Activated CD8-positive, alpha-beta memory T cell treated with anti-CD3 and anti-CD28 coated beads, Interleukin-2, amount 50 U/mL, for 1 hour (primary cell): ENCODE measurements around the gene TRAF5.
"Not testable (repeated sequence)": the region's sequence is repeated elsewhere in the genome, so short reads cannot be mapped to it uniquely, and the experiment has no call there.

Experiments used
- DNase-seq: peaks from one replicate; pipeline ENCODE4 v3.0.0-alpha.2; 2020; ENCODE audit errors: extremely low read depth

The TRAF5 gene

DNA sequence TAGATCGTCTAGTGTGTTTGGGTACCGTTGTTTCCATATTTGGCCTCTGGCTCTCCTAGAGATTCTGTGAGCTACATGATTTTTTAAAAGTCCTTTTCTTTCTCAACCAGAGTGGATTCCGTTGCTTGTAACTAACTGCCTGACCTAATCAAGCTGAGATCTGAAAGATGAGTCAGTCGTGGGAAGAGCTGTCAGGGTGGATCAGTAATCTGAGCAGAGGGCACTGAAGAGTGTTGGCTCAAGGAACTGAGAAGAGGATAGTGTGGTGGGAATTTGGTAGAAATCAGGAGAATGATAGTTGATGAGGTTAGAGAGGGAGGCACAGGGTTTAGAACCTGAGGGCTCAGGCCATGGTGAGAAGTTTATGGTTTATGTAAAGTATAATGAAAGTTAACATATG lies 52.2 kb downstream of the TRAF5 start:
- DNase-seq = no peak

DNA sequence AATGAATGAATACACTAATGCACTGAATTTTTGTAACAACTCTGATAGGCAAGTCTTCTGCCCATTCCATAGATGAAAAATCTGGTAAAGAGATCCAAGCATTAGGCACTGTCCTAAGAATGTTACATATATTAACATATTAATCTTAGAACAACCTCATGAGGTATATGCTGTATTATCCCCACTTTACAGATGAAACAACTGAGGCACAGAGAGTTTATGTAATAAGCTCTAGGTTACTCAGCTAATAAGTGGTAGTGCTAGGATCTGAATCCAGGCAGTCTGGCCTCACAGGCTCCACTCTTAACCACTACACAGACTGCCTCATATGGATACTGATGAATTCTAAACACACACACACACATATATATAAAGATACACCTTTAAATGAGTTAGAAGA lies 52.8 kb downstream of the TRAF5 start:
- no peak for DNase-seq

DNA sequence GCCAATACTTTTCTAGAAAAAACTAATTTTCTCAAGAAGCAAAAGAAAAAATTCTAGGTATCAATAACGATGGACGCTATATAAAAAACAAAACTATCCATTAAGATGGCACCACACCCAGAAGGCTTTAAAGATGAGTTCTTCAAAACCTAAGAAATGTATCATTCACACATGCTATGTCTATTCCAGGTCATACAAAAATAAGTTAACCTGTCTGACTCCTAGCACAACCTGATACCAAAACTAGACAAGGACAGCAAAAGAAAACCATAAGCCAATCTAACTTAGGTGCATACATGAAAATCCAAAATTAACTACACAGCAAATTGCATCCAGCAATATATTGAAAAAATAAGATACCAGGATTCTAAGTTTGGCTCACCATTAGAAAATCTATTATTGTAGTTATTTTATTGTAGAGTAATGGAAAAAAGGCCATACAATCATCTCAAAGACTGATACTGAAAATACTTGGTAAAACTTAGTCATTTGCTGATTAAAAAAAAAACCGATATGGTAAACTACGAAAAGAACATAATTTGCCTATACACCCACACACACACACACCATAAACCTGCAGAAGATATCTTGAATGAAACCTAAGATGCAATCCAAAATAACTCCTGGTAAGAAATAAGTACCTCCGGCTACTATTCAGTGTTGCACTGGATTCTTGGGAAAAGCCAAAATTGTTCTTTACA lies 55.0 kb downstream of the TRAF5 start:
- no peak for DNase-seq

DNA sequence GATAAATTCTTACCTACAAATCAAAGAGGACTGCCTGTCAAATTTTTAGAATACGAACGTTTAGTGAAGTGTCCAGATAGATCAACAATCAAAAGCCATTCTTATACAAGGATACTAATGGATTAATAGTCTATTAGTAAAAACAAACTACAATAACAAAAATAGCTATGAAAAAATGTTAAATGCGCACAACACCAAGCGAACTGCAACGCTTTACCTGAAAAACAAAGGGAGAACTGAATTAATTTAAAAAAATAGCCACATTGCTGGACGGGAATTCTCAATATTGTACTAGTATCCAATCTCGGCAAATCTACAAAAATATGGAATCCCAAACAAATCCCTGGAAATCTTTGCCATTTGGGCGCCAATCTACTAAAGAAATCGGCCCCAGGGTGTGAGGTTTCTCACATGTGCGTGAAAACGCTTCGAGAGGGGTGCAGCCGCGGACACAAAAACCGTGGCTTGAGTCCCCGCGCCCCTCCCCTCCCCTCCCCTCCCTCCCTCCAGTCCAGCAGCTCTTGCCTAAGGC lies 55.6 kb downstream of the TRAF5 start:
- DNase-seq = no peak

DNA sequence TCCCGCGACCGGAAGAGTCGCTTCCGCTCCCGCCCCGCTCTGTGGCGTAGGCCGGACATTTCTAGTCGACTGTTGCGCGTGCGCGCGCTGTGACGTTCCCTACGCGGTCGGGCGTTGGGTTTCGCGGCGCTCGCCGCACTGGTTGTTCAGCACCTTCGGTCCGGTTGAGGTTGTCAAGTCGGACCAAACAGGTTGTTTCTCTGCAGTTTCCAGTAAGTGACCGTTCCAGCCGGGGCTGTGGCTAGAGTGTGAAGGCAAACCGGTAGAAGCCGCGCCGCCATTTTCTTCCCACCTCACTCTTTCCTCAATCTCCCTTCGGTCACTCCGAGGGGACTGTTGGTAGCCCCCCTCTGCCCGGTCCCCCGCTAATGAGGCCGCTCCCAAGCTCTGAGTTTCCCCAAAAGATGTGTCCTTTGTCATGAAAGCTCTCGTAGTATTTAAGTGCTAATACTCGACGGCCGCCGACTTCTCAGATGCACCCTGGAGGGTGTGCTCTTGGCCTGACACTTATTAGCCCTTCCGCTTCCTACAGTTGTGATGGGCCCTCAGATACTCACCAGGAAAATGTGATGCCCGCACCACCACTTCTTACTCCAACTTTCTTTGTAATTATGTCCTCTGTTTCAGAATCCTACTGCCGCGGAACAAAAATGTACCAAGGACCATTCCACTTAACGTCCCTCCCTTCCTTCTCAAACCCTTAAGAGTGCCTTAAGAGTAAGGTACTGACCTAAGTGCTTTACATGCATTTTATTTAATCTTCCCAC lies 56.3 kb downstream of the TRAF5 start:
- DNase-seq = peak; percentile 12

DNA sequence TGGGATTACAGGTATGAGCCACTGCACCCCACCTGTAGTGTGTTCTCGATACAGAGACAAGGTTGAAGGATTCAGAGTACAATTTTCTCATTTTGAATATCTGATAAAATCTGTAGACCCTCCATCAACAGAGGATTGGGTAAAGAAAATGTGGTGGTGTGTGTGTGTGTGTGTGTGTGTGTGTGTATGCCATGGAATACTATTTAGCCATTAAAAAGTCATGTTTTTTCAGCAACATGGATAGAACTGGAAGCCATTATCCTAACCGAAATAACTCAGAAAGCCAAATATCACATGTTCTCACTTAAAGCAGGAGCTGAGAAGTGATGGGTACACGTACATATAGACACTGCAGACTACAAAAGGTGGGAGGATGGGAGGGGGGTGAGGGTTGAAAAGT lies 57.9 kb downstream of the TRAF5 start:
- DNase-seq = no peak

DNA sequence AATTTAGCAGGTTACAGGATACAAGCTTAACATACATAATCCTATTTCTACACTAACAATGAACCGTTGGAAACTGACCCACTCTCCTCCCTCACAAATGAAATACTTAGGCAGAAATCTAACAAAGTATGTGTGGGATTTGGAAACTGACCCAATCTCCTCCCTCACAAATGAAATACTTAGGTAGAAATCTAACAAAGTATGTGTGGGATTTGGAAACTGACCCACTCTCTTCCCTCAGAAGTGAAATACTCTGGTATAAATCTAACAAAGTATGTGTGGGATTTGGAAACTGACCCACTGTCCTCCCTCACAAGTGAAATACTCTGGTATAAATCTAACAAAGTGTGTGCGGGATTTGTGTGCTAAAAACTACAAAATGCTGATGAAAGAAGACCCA lies 60.3 kb downstream of the TRAF5 start:
- no peak for DNase-seq

DNA sequence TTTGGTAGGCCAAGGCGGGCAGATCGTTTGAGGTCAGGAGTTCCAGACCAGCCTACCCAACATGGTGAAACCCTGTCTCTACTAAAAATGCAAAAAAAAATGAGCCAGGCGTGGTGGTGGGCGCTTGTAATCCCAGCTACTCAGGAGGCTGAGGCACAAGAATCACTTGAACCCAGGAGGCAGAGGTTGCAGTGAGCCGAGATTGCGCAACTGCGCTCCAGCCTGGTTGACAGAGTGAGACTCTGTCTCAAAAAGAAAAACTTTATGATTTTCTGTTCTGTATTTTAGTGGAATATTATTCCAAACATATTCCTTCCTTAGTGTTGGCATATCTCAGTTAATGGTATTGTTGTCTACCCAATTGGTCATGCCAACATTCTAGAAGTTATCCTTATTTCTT lies 64.2 kb downstream of the TRAF5 start:
- DNase-seq = not testable (repeated sequence)

DNA sequence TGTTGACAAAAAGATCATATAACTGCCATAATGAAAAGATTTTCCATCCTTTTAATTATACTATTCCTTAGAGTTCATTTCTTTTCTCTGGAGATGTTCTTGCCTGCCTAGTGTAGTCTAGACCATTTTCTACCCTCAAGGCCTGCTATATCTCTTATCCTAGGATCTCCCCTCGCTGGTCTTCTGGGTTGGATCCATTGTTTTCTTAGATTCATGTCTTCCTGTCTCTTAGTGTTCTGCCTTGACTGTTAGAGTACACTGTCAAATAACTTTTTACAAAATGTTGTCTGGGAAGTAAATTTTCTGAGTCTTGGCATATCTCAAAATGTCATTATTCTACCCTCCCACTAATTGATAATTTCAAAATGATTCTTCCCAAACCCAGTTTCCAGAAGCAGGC lies 66.6 kb downstream of the TRAF5 start:
- DNase-seq = no peak

DNA sequence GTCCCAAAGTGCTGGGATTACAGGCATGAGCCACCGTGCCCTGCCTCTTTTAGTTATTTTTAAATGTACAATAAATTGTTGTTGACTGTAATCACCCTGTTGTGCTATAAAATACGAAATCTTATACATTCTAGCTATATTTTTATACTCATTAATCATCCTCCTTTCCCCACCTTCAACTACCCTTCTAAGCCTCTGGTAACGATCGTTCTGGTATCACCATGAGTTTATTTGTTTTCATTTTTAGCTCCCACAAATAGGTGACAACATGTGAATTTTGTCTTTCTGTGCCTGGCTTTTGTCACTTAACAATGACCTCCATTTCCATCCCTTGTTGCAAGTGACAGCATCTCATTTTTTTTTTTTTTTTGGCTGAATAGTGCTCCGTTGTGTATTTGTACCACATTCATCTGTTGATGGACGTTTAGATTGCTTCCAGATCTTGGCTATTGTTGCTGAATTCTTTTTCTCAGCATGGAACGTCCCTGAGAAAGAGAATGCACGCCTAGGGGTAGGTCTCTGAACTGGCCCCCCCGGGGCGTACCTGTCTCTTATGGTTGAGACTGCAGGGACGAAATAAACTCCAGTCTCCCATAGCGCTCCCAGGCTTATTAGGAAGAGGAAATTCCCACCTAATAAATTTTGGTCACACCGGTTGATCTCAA lies 71.8 kb downstream of the TRAF5 start:
- not testable (repeated sequence) for DNase-seq

DNA sequence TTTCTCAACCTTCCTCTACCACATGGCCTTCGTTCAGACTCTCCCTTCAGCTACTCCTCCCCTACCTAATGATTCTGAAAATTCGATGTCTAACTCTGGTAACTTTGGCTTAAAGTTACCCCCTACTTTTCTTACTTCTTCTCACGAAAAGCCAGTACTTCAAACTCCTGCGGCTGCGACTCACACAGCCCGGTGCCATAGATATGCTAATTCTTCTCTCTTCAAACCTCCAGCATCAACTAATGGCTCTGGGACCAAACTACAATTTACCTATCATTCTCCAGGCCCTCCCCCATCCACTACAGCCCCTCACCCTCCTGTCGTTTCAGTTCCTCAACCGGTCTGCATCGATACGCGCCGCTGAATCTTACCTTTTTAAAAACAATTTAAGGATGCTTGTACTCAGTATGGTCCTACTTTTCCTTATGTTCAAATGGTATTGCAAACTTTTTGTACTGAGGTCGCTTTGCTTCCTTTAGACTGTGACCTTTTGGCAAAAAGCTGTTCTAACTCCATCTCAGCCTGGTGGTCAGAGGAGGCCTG lies 73.3 kb downstream of the TRAF5 start:
- DNase-seq = not testable (repeated sequence)

DNA sequence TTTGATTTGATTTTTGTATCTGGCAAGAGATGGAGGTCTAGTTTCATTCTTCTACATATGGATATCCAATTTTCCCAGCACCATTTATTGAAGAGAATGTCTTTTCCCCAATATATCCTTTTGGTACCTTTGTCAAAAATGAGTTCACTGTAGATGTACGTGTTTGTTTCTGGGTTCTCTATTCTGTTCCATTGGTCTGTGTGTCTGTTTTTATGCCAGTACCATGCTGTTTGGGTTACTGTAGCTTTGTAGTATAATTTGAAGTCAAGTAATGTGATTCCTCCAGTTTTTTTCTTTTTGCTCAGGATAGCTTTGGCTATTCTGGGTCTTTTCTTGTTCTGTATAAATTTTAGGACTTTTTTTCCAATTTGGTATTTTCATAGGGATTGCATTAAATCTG lies 75.1 kb downstream of the TRAF5 start:
- DNase-seq = not testable (repeated sequence)

DNA sequence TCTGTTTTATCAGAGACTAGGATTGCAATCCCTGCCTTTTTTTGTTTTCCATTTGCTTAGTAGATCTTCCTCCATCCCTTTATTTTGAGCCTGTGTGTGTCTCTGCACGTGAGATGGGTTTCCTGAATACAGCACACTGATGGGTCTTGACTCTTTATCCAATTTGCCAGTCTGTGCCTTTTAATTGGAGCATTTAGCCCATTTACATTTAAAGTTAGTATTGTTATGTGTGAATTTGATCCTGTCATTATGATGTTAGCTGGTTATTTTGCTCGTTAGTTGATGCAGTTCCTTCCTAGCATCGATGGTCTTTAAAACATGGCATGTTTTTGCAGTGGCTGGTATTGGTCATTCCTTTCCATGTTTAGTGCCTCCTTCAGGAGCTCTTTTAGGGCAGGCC lies 79.5 kb downstream of the TRAF5 start:
- DNase-seq = not testable (repeated sequence)

DNA sequence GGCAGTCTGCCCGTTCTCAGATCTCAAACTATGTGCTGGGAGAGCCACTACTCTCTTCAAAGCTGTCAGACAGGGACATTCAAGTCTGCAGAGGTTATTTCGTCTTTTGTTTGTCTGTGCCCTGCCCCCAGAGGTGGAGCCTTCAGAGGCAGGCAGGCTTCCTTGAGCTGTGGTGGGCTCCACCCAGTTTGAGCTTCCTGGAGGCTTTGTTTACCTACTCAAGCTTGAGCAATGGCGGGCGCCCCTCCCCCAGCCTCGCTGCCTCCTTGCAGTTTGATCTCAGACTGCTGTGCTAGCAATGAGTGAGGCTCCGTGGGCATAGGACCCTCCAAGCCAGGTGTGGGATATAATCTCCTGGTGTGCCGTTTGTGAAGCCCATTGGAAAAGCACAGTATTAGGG lies 81.1 kb downstream of the TRAF5 start:
- not testable (repeated sequence) for DNase-seq

DNA sequence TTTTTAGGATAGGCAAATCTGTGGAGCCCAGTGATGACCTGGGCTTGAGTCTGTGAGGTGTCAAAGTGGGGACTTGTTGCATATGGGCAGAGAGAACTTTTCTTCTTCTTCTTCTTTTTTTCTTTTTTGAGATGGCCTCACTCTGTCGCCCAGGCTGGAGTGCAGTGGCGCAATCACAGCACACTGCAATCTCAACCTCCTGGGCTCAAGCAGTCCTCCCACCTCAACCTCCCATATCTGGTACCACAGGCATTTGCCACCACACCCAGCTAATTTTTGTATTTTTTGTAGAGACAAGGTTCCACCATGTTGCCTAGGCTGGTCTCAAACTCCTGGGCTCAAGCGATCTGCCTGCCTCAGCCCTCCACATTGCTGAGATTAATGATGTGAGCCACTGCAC lies 85.0 kb downstream of the TRAF5 start:
- no peak for DNase-seq

DNA sequence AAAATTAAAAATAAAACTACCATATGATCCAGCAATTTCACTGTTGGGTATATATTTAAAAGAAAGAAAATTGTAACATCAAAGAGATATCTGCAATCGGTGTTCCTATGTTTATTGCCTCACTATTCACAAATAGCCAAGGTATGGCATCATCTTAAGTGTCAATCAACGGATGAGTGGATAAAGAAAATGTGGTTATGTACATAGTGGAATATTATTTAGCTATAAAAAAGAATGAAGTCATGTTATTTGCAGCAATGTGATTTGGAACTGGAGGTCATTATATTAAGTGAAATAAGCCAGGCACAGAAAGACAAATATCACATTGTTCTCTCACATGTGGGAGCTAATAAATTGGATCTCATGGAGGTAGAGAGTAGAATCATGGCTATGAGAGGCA lies 89.1 kb downstream of the TRAF5 start:
- DNase-seq = no peak

DNA sequence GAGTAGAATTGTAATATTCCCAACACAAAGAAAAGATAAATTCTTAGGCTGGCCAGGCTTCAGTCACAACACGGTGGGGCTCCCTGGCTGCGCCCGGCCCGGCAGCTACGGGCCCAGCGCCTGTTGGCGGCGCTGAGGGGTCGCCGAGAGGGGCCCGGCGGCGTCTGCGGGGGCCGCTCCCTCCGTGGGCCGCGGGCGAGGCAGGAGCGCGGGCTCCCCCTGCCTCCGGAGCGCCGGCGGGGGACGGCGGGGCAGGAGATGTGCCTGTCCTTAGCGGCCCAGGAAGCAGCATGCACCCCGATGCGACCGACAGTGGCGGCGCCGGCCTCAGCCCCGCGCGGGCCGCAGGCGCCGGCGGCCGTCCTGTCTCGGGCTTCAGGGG lies 89.6 kb downstream of the TRAF5 start:
- not testable (repeated sequence) for DNase-seq

DNA sequence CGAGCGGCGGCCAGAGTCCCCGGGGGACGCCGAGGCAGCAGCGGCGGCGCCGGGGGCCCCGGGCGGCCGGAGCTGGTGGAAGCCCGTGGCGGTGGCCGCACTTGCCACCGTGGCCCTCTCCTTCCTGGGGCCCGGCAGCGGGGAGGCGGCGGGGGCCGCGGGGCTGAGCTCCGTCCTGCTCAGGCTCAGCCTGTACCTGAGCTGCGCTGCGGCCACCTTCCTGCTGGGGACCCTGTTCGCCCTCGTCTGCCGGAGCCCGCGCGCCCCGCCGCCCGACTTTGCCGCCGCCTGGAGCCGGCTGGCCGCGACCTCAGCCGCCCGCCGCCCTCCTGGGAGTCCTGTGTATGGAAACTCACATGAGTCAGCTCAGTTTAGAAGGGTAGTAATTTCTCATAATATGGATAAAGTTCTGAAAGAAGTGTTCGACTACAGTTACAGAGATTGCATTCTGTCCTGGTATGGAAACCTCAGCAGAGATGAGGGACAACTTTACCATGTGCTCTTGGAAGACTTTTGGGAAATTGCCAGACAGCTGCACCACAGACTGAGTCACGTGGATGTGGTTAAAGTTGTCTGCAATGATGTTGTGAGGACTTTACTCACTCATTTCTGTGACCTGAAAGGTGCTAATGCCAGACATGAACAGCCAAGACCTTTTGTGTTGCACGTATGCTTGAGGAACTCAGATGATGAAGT lies 90.1 kb downstream of the TRAF5 start:
- peak; percentile 7 for DNase-seq

DNA sequence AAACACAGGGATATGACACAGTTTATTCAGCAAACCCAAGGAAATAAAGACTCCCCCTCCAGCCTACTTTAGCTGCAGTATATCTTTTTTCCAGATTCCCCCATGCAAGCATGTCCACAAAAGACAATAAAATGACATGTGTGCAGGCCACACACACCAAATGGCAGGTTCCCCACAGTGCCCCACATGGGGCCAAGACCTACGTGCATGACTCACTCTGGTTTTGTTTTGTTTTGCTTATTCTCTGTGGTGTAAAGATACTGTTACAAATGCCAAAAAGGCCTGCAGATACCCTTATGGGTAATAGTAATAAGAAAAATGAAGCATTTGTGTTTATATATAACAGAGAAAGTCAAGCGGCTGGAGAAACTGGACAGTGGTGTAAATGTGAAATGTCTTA lies 93.8 kb downstream of the TRAF5 start:
- no peak for DNase-seq

DNA sequence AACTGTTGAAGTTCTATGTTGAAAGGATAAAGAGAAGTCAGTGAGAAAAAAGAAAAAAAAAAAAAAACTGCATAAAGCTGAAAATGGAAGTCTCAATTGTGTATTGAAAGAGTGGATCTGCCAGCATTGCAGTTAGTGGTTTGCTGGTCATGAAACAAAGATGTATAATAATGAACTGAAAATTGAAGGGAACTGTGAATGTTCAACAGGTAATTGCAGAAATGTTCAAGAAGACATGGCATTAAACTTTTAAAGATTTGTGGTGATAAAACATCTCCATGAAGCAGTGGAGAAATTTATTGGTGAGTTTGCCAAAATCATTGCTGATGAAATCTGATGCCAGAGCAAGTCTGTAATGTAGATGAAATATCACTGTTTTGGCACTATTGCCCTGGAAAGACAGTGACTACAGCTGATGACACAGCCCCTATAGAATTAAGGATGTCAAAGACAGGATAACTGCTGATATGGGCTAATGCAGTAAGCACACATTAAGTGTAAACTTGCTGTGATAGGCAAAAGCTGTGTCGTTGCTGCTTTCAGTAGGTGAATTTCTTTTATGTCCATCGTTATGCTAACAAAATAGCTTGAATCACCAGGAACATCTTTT lies 94.3 kb downstream of the TRAF5 start:
- no peak for DNase-seq

DNA sequence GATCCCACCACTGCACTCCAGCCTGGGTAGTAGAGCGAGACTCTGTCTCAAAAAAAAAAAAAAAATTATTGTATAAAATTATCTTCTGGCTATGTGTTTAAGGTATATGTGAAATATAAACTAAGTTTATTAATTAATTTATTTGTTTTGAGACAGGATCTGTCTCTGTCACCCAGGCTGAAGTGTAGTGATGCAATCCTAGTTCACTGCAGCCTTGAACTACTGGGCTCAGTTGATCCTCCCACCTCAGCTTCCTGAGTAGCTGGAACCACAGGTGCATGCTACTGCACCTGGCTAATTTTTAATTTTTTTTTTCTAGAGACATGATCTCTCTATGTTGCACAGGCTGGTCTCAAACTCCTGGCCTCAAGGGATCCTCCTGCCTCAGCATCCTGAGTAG lies 97.4 kb downstream of the TRAF5 start:
- DNase-seq = no peak
